GM13977 (cell line): Measurements from ENCODE around the gene UBE2O.

Source experiments
- DNase-seq: peaks from one replicate; pipeline ENCODE4 v3.0.0; 2012; ENCODE audit warnings: low spot score
- in situ Hi-C: fragments of 300-500 bp; cut with MboI; formaldehyde crosslinking; loops from one replicate; pipeline ENCODE4 v1.12.0; 2022; ENCODE audit warnings: low sequenced_read_pairs, low pct_unique_long_range_greater_than_20kb, mixed read lengths, inconsistent platforms; ENCODE audit not compliant: unreplicated experiment
- TF ChIP-seq, protein P1 (sequence below): IDR thresholded peaks from 2 replicates; pipeline ENCODE4 v1.5.1; 2012; ENCODE audit warnings: mild to moderate bottlenecking, control low read depth; ENCODE audit not compliant: insufficient read depth; ENCODE audit errors: extremely low read depth, missing control alignments

UBE2O gene

DNA sequence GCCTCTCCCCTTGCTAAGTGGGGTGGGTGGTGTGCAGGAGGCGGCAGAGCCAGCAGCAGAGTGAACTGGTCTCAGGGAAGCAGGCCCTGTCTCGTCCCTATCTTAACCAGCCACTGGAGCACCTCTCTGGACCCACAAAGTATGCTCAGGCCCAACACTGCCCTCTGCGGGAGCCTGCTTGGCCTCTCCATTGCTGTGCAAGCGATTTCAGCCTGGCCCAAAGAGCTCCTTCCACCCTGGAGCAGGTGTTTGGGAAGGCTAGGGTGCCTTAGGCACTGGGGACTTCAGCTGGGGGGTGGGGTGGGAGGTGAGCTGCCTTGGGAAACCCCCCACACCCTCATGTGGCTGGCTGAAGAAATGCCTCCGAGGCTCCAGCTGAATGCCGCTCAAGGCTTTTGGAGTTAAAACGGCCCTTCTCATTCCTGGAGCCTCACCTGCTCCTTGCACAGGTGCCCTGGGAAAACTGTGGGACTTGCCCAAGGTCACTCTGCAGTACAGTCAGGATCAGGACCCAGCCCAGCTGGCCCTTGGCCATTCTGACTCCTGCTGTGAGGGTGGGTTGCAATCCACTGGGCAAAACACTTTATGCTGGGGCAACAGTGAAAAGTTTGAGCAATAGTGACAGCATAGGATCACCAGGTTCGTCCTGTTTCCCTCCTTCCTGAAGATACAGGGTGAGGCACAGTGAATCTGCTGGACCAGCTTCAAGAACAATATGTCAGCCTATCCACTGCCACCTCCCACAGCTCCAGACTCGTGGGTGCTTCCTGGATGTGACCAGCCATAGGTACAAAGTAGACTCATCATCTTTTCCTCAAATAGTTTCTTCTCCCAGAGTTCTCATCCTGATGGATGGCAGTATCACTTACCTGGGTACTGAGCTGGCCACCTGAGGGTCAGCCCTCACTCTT lies 5.9 kb upstream of the UBE2O start:
- in situ Hi-C loops: no loop called here
- TF ChIP-seq, protein P1, sequence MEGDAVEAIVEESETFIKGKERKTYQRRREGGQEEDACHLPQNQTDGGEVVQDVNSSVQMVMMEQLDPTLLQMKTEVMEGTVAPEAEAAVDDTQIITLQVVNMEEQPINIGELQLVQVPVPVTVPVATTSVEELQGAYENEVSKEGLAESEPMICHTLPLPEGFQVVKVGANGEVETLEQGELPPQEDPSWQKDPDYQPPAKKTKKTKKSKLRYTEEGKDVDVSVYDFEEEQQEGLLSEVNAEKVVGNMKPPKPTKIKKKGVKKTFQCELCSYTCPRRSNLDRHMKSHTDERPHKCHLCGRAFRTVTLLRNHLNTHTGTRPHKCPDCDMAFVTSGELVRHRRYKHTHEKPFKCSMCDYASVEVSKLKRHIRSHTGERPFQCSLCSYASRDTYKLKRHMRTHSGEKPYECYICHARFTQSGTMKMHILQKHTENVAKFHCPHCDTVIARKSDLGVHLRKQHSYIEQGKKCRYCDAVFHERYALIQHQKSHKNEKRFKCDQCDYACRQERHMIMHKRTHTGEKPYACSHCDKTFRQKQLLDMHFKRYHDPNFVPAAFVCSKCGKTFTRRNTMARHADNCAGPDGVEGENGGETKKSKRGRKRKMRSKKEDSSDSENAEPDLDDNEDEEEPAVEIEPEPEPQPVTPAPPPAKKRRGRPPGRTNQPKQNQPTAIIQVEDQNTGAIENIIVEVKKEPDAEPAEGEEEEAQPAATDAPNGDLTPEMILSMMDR: peak; percentile 64
- DNase-seq: peak; percentile 69

DNA sequence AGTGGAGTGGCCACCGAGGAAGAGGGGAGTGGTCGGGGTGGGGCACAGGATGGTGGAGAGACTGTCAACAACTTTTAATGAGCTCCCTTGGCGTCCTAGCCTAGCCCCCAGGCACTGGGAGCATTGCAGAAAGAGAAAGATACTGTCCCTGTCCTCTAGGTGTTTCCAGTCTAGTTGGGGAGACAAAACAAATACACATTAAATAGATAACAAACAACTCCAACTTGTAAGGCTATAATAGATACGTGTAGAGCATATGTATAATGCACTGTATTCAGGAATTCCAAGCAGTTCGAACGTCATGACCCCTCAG lies 435 bp upstream of the UBE2O start:
- in situ Hi-C loops: no loop called here
- no peak for DNase-seq
- TF ChIP-seq, protein P1: no peak

DNA sequence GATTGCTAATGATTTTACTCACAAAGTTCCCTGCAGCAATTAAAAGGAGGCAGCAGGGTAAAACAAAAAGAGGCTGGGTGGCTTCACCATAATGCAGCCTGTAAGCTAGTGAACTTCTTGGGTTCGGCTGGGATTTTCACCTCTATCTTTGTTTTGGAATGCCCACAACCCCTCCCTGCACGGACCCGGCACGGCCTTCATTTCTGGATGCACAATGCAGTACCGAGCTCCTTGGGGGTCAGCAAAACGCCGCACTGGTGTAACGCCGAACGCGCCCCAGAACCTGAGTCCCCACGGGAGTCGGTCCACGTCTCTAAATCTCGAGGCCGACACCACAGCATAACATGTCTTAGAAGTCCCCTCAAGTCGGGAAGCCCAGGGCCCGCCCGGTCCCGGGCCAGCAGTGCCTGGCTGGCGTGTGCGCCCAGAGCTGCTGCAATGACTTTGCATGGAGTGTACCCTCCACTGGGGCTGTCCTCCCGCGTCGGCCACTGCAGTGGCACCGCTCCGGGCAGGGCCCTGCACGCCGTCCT lies 759 bp downstream of the UBE2O start:
- DNase-seq: peak; percentile 56
- in situ Hi-C loops: no loop called here
- TF ChIP-seq, protein P1: no peak

DNA sequence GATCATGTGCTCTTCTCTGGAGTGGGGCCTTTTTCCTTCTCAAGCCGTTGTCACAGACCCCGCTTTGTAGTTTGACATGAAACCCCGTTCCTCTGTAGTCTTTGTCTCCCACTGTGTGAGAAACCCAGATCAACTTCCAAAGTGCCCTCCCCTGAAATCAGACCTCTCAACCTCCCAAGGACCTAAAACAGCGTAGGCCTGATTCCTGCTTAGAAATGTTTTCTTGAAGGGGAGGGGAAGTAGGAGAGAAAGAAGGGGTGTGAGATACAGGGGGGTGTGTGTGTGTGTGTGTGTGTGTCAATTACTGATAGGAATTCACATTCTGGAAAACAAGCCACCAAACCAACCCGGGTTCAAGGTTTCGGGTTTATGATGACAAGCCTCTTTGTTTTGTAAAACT lies 1.4 kb downstream of the UBE2O start:
- TF ChIP-seq, protein P1: no peak
- in situ Hi-C loops: no loop called here
- no peak for DNase-seq

DNA sequence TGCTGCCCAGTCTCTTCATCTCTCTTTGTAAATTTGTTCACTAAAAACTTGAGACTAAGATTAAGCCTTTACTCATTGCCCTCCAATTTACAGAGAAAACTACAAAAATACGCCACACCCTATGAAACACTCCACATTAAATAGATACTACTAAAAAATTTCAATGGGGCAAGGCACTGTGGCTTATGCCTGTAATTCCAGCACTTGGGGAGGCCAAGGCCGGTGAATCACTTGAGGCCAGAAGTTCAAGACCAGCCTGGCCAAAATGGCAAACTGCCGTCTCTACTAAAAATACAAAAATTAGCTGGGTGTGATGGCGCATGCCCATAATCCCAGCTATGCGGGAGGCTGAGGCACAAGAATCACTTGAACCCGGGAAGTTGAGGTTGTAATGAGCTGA lies 3.8 kb downstream of the UBE2O start:
- DNase-seq: no peak
- in situ Hi-C loops: no loop called here

DNA sequence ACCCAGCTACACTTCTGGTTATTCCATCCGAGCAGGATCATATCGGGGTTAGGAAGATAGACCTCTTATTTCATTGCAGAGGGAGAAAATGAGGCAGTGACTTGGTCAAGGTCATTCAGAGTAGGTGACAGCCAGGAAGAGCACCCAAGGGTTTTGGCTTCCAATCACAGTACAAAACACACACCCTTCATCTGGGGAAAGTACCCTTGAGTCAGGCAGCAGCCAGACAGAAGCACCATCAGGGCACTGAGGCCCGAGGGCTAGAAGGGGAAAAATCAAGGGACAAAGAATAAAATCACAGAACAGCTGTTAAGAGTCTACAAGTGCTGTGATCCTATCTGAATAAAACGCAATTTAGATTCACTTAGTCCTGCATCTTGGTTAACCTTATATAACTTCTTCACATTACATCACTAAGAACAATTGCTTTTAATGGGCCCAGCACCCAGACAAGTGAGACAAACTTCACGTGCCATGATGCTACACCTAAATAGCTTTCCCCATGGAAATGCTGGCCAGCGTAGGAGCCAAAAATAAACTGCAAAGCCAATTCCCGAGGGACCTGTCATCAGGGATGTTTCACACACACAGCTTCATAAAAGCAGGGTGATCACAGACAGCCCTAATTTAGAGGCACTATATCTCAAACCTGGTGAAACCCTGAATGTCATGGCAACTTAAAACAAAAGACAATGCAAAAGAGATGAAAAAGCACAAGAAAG lies 4.9 kb downstream of the UBE2O start:
- in situ Hi-C loops: no loop called here
- DNase-seq: no peak
- TF ChIP-seq, protein P1: no peak

More for the DNA sequence above, 3.8 kb downstream of the UBE2O start:
- TF ChIP-seq, protein P1: no peak
